ENCODE results near the gene PTPRN2.

PTPRN2 gene

DNA sequence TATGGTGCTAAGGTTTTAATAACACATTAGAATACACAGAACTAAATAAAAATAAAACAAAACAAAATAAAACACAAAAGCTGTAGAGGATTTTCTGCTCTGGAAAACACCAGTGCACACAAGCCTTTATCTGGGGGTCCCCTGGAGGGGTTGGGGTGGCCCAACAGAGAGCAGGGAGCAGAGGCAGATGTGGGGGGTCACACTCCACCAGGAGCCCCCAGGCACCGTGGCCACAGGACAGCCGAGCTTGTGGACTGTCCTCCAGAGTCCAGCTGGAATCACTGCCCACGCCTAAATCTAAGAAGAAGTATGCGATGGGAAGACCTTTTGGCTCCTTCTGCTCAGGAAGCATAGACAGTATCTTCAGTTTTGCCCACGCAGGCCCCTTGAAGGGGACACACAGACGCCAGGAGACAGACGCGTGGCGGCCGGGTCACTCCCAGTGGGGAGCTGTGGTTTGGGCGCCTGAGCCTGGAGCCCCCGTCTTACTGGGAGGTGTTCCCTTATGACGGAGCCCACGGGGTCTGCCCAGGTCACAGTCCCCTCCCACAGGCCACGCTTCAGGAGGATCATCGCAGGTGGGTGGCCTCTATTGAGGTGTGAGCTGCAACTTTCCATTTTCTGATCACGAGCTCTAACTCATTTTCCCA, 595.0 kb downstream of the PTPRN2 start:
- no peak overlapping the region for H3K27ac ChIP-seq (ENCODE audit: low read depth, low read length)

DNA sequence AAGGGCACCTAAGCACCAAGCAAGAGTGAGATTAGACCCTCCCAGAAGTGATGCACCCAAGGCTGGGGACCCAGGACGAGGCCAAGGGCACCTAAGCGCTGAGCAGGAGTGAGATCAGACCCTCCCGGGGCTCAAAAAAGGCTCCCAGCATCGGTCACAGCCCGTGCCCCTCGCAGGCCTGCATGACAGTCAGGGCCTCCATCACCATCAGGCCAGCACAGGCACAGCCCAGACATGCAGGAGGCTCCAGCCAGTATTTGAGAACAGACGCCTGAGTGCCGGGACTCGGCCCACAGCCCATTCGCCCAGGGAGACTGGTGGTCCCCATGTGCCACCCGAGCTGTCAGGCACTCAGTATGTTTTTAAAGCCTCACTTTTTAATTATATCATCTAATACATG, 595.9 kb downstream of the PTPRN2 start:
- Histone ChIP-seq H3K27me3 (ENCODE audit: control insufficient read depth in 1 of 2, insufficient read depth in 2 of 2, low read length in 2 of 2) (no peaks in the 10 kb centered on the region), H3K36me3 (ENCODE audit: insufficient read depth, low read length) (no peaks in the 10 kb centered on the region), H3K9me3 (ENCODE audit: low read length) (no peaks in the 10 kb centered on the region), H3K4me3 (ENCODE audit: low read depth in 1 of 2, low read length in 2 of 2) (no peak overlapping the region), H3K9ac (ENCODE audit: low read length) (no peak overlapping the region), H3K27ac (ENCODE audit: low read depth, low read length) (no peak overlapping the region), H3K4me1 (ENCODE audit: insufficient read depth, low read length) (no peaks in the 10 kb centered on the region)

More for the DNA sequence above, 595.0 kb downstream of the PTPRN2 start:
- H3K4me3 ChIP-seq (ENCODE audit: low read depth in 1 of 2, low read length in 2 of 2): no peak overlapping the region
- no peaks in the 10 kb centered on the region for H3K27me3 ChIP-seq (ENCODE audit: control insufficient read depth in 1 of 2, insufficient read depth in 2 of 2, low read length in 2 of 2)
- no peaks in the 10 kb centered on the region for H3K9me3 ChIP-seq (ENCODE audit: low read length)
- no peak overlapping the region for H3K9ac ChIP-seq (ENCODE audit: low read length)
- no peaks in the 10 kb centered on the region for H3K36me3 ChIP-seq (ENCODE audit: insufficient read depth, low read length)
- no peaks in the 10 kb centered on the region for H3K4me1 ChIP-seq (ENCODE audit: insufficient read depth, low read length)

DNA sequence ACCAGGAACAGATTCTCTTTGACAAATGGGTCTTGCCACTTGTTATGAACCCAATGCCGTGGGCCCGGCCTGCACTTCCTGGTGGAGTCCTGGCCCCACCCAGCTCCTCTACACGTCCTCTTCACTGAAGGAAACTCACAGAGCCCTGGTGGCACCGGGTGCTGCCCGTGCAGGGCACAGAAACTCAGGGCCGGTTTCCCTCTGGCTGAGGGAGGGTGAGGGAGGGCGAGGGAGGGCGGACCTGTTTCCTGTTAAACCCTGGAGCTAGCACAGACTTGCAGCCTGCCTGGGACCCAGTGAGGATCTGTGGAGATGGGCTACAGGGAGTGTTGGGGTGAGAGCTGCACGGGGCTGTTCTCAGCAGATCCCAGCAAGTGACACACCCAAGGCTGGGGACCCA, 596.3 kb downstream of the PTPRN2 start:
- Histone ChIP-seq H3K4me1 (ENCODE audit: insufficient read depth, low read length) (no peaks in the 10 kb centered on the region), H3K9ac (ENCODE audit: low read length) (no peak overlapping the region), H3K9me3 (ENCODE audit: low read length) (no peaks in the 10 kb centered on the region), H3K27me3 (ENCODE audit: control insufficient read depth in 1 of 2, insufficient read depth in 2 of 2, low read length in 2 of 2) (no peaks in the 10 kb centered on the region), H3K4me3 (ENCODE audit: low read depth in 1 of 2, low read length in 2 of 2) (no peak overlapping the region), H3K36me3 (ENCODE audit: insufficient read depth, low read length) (no peaks in the 10 kb centered on the region), H3K27ac (ENCODE audit: low read depth, low read length) (no peak overlapping the region)

DNA sequence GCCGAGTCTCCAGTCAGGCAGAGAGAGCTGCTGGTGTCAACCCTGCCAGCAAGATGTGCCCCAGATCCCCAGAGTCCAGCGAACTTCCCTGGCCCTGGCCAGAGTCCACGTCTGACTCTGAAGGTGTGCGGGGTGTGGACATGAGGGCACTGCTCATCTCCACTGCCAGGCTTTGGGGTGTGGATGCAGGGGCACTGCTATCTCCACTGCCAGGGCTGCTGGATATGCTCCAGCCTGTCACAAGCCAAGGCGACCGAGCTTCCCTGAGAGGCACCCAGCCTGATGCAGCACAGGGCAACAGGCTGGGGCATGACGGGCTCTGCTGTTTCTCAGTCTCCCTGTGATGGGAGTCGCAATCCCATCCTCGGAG, 596.8 kb downstream of the PTPRN2 start:
- H3K27me3 ChIP-seq (ENCODE audit: control insufficient read depth in 1 of 2, insufficient read depth in 2 of 2, low read length in 2 of 2): no peaks in the 10 kb centered on the region
- H3K4me1 ChIP-seq (ENCODE audit: insufficient read depth, low read length): no peaks in the 10 kb centered on the region
- H3K9me3 ChIP-seq (ENCODE audit: low read length): no peaks in the 10 kb centered on the region
- H3K36me3 ChIP-seq (ENCODE audit: insufficient read depth, low read length): no peaks in the 10 kb centered on the region
- H3K27ac ChIP-seq (ENCODE audit: low read depth, low read length): no peak overlapping the region
- no peak overlapping the region for H3K4me3 ChIP-seq (ENCODE audit: low read depth in 1 of 2, low read length in 2 of 2)
- no peak overlapping the region for H3K9ac ChIP-seq (ENCODE audit: low read length)

- Histone ChIP-seq H3K36me3 (ENCODE audit: insufficient read depth, low read length) (no peaks in the 10 kb centered on the region), H3K9me3 (ENCODE audit: low read length) (no peaks in the 10 kb centered on the region), H3K4me1 (ENCODE audit: insufficient read depth, low read length) (no peaks in the 10 kb centered on the region), H3K27me3 (ENCODE audit: control insufficient read depth in 1 of 2, insufficient read depth in 2 of 2, low read length in 2 of 2) (no peaks in the 10 kb centered on the region), H3K4me3 (ENCODE audit: low read depth in 1 of 2, low read length in 2 of 2) (no peak overlapping the region), H3K27ac (ENCODE audit: low read depth, low read length) (no peak overlapping the region), H3K9ac (ENCODE audit: low read length) (no peak overlapping the region)
Observed at GRCh38 chr7:157990226-157990880, 597.3 kb downstream of the PTPRN2 start.

- no peaks in the 10 kb centered on the region for H3K9me3 ChIP-seq (ENCODE audit: low read length)
- no peaks in the 10 kb centered on the region for H3K27me3 ChIP-seq (ENCODE audit: control insufficient read depth in 1 of 2, insufficient read depth in 2 of 2, low read length in 2 of 2)
- no peak overlapping the region for H3K27ac ChIP-seq (ENCODE audit: low read depth, low read length)
- no peaks in the 10 kb centered on the region for H3K4me1 ChIP-seq (ENCODE audit: insufficient read depth, low read length)
- no peak overlapping the region for H3K9ac ChIP-seq (ENCODE audit: low read length)
- no peaks in the 10 kb centered on the region for H3K36me3 ChIP-seq (ENCODE audit: insufficient read depth, low read length)
- H3K4me3 ChIP-seq (ENCODE audit: low read depth in 1 of 2, low read length in 2 of 2): no peak overlapping the region
Observed at GRCh38 chr7:157989589-157989988, 598.0 kb downstream of the PTPRN2 start.

DNA sequence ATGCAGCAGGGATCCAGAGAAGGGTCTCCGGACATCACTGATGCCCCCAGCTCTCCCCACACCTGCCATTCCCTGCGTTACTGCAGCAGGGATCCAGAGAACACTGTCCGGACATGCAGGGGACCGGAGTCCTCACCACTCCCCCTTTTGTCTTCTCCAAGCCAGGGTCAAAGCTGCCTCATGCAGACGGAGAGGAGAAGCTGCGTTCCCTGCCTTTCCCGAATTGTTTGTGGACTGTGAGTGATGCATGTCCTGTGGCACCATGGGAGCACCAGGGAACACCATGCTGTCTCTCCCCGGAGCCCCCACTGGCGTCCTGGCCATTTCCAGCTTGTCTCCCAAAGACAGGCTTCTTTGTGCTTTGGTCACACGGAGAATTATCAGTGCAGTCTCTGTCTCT, 599.7 kb downstream of the PTPRN2 start:
- no peak overlapping the region for H3K9ac ChIP-seq (ENCODE audit: low read length)
- no peaks in the 10 kb centered on the region for H3K36me3 ChIP-seq (ENCODE audit: insufficient read depth, low read length)
- H3K27me3 ChIP-seq (ENCODE audit: control insufficient read depth in 1 of 2, insufficient read depth in 2 of 2, low read length in 2 of 2): no peaks in the 10 kb centered on the region
- H3K4me3 ChIP-seq (ENCODE audit: low read depth in 1 of 2, low read length in 2 of 2): no peak overlapping the region
- H3K4me1 ChIP-seq (ENCODE audit: insufficient read depth, low read length): no peaks in the 10 kb centered on the region
- H3K9me3 ChIP-seq (ENCODE audit: low read length): no peaks in the 10 kb centered on the region
- no peak overlapping the region for H3K27ac ChIP-seq (ENCODE audit: low read depth, low read length)

- no peaks in the 10 kb centered on the region for H3K9me3 ChIP-seq (ENCODE audit: low read length)
- no peaks in the 10 kb centered on the region for H3K27me3 ChIP-seq (ENCODE audit: control insufficient read depth in 1 of 2, insufficient read depth in 2 of 2, low read length in 2 of 2)
- H3K36me3 ChIP-seq (ENCODE audit: insufficient read depth, low read length): no peaks in the 10 kb centered on the region
- no peak overlapping the region for H3K4me3 ChIP-seq (ENCODE audit: low read depth in 1 of 2, low read length in 2 of 2)
- H3K4me1 ChIP-seq (ENCODE audit: insufficient read depth, low read length): no peaks in the 10 kb centered on the region
- no peak overlapping the region for H3K9ac ChIP-seq (ENCODE audit: low read length)
- H3K27ac ChIP-seq (ENCODE audit: low read depth, low read length): no peak overlapping the region
Observed at GRCh38 chr7:157986051-157986450, 601.6 kb downstream of the PTPRN2 start.

- Histone ChIP-seq H3K27ac (ENCODE audit: low read depth, low read length) (no peak overlapping the region), H3K9me3 (ENCODE audit: low read length) (no peaks in the 10 kb centered on the region), H3K4me1 (ENCODE audit: insufficient read depth, low read length) (no peaks in the 10 kb centered on the region), H3K36me3 (ENCODE audit: insufficient read depth, low read length) (no peaks in the 10 kb centered on the region), H3K4me3 (ENCODE audit: low read depth in 1 of 2, low read length in 2 of 2) (no peak overlapping the region), H3K9ac (ENCODE audit: low read length) (no peak overlapping the region), H3K27me3 (ENCODE audit: control insufficient read depth in 1 of 2, insufficient read depth in 2 of 2, low read length in 2 of 2) (no peaks in the 10 kb centered on the region)
Observed at GRCh38 chr7:157985636-157986035, 602.0 kb downstream of the PTPRN2 start.

DNA sequence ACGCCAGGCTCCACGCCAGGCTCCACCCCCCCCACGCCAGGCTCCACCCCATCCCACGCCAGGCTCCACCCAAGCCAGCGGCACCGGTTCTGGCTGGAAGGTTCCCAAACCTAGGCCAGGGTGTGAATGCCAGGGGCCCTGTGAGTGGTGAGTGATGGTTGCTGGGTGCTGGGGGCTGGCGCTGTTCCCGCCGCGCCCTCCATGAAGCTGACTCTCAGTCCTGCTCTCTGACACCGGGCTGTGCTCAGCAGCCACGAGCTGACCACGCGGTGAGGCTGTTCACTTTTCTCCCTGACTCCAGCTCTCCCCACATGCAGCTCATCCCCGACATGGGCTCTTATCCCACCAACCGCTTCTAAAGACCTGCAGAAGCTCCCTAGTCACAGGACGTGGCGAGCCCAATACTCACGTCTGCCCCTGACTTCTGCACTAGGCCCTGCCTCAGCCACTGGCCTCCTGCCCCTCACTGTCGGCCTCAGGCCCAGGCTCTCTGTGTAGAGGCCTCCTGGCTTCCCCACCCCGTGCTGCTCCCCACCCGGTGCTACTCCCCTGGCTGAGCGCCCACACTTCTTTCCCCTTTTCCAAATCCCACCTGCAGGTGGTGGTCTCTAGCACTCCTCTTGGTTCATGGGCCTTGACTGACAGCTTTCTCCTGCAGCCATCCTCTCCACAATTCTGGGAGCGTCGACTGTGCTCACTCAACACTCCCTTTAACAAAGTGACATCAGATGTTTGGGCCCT, 603.0 kb downstream of the PTPRN2 start:
- no peak overlapping the region for H3K4me3 ChIP-seq (ENCODE audit: low read depth in 1 of 2, low read length in 2 of 2)
- no peaks in the 10 kb centered on the region for H3K27me3 ChIP-seq (ENCODE audit: control insufficient read depth in 1 of 2, insufficient read depth in 2 of 2, low read length in 2 of 2)
- H3K36me3 ChIP-seq (ENCODE audit: insufficient read depth, low read length): no peaks in the 10 kb centered on the region
- H3K4me1 ChIP-seq (ENCODE audit: insufficient read depth, low read length): no peaks in the 10 kb centered on the region
- no peaks in the 10 kb centered on the region for H3K9me3 ChIP-seq (ENCODE audit: low read length)
- no peak overlapping the region for H3K27ac ChIP-seq (ENCODE audit: low read depth, low read length)
- H3K9ac ChIP-seq (ENCODE audit: low read length): no peak overlapping the region

- Histone ChIP-seq H3K4me3 (ENCODE audit: low read depth in 1 of 2, low read length in 2 of 2) (no peak overlapping the region), H3K27ac (ENCODE audit: low read depth, low read length) (no peak overlapping the region), H3K9me3 (ENCODE audit: low read length) (no peaks in the 10 kb centered on the region), H3K4me1 (ENCODE audit: insufficient read depth, low read length) (no peaks in the 10 kb centered on the region), H3K27me3 (ENCODE audit: control insufficient read depth in 1 of 2, insufficient read depth in 2 of 2, low read length in 2 of 2) (no peaks in the 10 kb centered on the region), H3K36me3 (ENCODE audit: insufficient read depth, low read length) (no peaks in the 10 kb centered on the region), H3K9ac (ENCODE audit: low read length) (no peak overlapping the region)
Observed at GRCh38 chr7:157983502-157984422, 603.9 kb downstream of the PTPRN2 start.

Measured in muscle layer of colon (tissue), 2 donors.